Body of pancreas (tissue), 4 donors: ENCODE data around the gene PREB. TPM values are rescaled to one million over a fixed set of nuclear protein-coding genes. Genes with fewer than 3 reads are reported as not detected.
A peak's percentile ranks its signal among the peaks of the same experiment; 100 is the strongest.

ENCODE experiments used
- ATAC-seq: fragments of 150-250 bp; one replicate; pipeline ENCODE4 v1.9.1; 2016
- DNase-seq, 4 donors: peaks; one replicate each; pipeline ENCODE4 v3.0.0-alpha.2; 2019
- H3K27ac ChIP-seq, 4 donors: fragments of 200-600 bp; sonication (generic); 1 replicate in 3 of 4; 2 replicates in 1 of 4; pipeline versions ENCODE4 v1.5.1 to v1.6.1; 2016 to 2019; ENCODE audit warnings: mild to moderate bottlenecking in 1 of 4, mixed read lengths in 1 of 4, moderate library complexity in 1 of 4
- H3K27me3 ChIP-seq, 2 donors: fragments of 200-600 bp; sonication (generic); one replicate each; pipeline ENCODE4 v1.6.0; 2016; ENCODE audit warnings: mild to moderate bottlenecking in 1 of 2
- H3K36me3 ChIP-seq, 2 donors: fragments of 200-600 bp; sonication (generic); replicated peaks in 1 of 2; 2 replicates each; pipeline ENCODE4 v1.5.1; 2016; ENCODE audit warnings: low read depth in 2 of 2; ENCODE audit not compliant: insufficient read depth in 1 of 2
- H3K4me1 ChIP-seq: fragments of 200-600 bp; sonication (generic); one replicate; pipeline ENCODE4 v1.6.0; 2016
- H3K4me3 ChIP-seq, 2 donors: fragments of 200-600 bp; sonication (generic); 1 replicate in 1 of 2; 2 replicates in 1 of 2; pipeline ENCODE4 v1.5.1; 2016 to 2019
- H3K9me3 ChIP-seq, 3 donors: fragments of 200-600 bp; sonication (generic); 1 replicate in 2 of 3; 2 replicates in 1 of 3; pipeline ENCODE4 v1.5.1; 2016
- POLR2A ChIP-seq, 3 donors: fragments of 450-650 bp; IDR thresholded peaks; one replicate each; pipeline ENCODE4 v1.6.1; 2016; ENCODE audit warnings: antibody characterized with exemption in 3 of 3, mild to moderate bottlenecking in 2 of 3
- WGBS, 2 donors: methylation state at CpG; one replicate each; pipeline ENCODE4 v1.1.5; 2017; 5-methylcytosine and 5-hydroxymethylcytosine counted together
- intact Hi-C: fragments of 100-400 bp; cut with DNase I; formaldehyde crosslinking; loops from one replicate; pipeline ENCODE4 v1.15.1; 2023
- total RNA-seq, 2 donors: library from RNA; depleted of rRNA; stranded (reverse); fragments of >200 nt; gene quantifications; one replicate each; pipeline ENCODE4 v1.1.0, GENCODE V29; 2016
- TF ChIP-seq, protein P1 (sequence below), 7 experiments: fragments of 450-650 bp in 4 of 7; fragments of 200-600 bp in 3 of 7; sonication (generic) in 3 of 7; IDR thresholded peaks; one replicate each; pipeline ENCODE4 v1.5.1; 2016 to 2019; ENCODE audit warnings: antibody characterized with exemption in 7 of 7

Gene PREB
- total RNA-seq, 2 donors from 2014 or later = 56.3 to 103 TPM

DNA sequence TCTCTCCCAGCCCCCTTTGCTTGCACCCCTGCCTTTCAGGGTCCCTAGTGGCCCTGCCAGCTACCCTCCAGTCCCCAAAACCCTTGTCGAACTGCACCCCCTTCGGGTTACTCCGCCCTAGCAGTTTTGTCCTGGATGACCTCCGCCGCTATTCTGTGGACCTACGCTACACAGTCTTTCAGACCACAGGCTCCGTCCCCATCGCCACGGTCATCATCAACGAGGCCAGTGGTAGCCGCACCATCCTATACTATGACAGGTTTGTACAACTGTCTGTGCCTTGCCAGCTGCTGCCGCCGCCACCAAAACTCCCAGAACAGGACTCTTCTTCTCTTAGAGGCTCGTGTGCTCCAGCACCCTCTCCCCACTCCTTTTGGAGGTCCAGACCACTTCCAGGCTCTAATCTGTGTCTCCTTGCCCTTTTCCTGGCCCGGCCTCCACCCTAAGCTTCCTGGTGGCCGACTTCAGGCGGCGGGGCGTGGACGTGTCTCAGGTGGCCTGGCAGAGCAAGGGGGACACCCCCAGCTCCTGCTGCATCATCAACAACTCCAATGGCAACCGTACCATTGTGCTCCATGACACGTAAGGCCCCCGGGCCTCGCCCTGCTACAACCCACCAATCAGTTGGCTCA, 40.0 kb downstream of the PREB start:
- Histone ChIP-seq H3K27me3 (no peaks in the 10 kb centered on the region), H3K4me1 (peaks cover 24% of the 10 kb centered on the region), H3K4me3 (no peak overlapping the region), H3K36me3 (no peaks in the 10 kb centered on the region), H3K9me3 (no peaks in the 10 kb centered on the region), H3K27ac (no peak overlapping the region)
- ATAC-seq (no peak), DNase-seq (no peak)
- WGBS, 2 donors = 91 to 93% methylated on average over 20 to 24 of the region's 24 CpGs
- intact Hi-C loops = loop anchor here (10.0 kb wide), 1 partner anchor 210 kb away; the partner anchor contains the start of gene UCN
- TF ChIP-seq POLR2A (IDR thresholded peaks at IDR 0.05) = no peak
- TF ChIP-seq, protein P1, sequence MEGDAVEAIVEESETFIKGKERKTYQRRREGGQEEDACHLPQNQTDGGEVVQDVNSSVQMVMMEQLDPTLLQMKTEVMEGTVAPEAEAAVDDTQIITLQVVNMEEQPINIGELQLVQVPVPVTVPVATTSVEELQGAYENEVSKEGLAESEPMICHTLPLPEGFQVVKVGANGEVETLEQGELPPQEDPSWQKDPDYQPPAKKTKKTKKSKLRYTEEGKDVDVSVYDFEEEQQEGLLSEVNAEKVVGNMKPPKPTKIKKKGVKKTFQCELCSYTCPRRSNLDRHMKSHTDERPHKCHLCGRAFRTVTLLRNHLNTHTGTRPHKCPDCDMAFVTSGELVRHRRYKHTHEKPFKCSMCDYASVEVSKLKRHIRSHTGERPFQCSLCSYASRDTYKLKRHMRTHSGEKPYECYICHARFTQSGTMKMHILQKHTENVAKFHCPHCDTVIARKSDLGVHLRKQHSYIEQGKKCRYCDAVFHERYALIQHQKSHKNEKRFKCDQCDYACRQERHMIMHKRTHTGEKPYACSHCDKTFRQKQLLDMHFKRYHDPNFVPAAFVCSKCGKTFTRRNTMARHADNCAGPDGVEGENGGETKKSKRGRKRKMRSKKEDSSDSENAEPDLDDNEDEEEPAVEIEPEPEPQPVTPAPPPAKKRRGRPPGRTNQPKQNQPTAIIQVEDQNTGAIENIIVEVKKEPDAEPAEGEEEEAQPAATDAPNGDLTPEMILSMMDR (IDR thresholded peaks at IDR 0.05) = no peak

DNA sequence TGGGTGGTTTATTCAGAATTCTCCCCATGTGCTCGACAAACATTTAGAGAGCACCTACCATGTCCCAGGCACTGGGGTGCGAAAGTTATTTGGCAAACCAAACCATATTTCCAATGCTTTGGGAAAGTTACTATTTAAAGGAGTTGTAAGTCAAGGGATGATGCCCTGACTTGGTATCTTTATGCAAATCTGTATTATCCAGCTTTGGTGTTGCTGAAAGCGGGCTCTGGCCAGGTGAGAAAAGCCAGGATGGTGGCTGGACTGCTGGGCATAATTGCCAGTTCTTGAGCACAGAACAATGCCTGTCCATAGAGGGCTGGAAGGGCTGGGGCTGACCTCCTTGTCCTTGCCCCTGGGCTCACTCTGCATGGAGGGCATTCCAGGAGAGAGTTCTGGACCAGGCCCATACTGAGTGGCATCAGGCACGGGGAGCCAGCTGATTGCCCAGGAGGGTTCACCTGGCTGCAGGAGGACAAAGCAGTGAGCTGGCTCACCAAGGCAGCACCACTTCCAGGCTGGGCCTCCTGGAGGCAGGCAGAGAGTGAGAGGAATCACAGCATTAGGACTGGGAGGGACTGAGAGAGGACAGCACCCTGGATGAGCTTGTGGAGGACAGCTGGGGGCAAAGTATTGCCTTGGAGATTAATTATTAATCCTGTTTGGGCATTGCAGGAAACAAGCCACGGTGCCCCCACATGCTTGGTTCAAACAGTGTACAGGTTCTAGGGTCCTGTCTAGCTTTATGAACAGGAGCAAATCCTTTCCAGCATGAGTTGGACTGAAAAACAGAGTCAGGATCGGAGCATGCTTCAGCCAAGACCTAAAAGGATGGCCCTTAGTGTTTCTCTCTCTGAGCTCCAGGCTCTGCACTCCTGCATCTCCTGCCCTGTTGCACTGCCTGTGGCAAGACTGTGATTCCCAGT, 40.7 kb downstream of the PREB start:
- no peaks in the 10 kb centered on the region for H3K27me3 ChIP-seq
- H3K4me1 ChIP-seq = peaks cover 24% of the 10 kb centered on the region
- WGBS, 2 donors = 79 to 95% methylated on average over 4 to 6 of the region's 6 CpGs
- no peak overlapping the region for H3K27ac ChIP-seq
- ATAC-seq (no peak), DNase-seq (no peak)
- TF ChIP-seq POLR2A (IDR thresholded peaks at IDR 0.05) = no peak
- TF ChIP-seq, protein P1 (IDR thresholded peaks at IDR 0.05) = no peak
- H3K4me3 ChIP-seq = no peak overlapping the region
- intact Hi-C loops = loop anchor here (10.0 kb wide), 1 partner anchor 211 kb away; the partner anchor contains the start of gene UCN
- H3K9me3 ChIP-seq = no peaks in the 10 kb centered on the region
- H3K36me3 ChIP-seq = no peaks in the 10 kb centered on the region

DNA sequence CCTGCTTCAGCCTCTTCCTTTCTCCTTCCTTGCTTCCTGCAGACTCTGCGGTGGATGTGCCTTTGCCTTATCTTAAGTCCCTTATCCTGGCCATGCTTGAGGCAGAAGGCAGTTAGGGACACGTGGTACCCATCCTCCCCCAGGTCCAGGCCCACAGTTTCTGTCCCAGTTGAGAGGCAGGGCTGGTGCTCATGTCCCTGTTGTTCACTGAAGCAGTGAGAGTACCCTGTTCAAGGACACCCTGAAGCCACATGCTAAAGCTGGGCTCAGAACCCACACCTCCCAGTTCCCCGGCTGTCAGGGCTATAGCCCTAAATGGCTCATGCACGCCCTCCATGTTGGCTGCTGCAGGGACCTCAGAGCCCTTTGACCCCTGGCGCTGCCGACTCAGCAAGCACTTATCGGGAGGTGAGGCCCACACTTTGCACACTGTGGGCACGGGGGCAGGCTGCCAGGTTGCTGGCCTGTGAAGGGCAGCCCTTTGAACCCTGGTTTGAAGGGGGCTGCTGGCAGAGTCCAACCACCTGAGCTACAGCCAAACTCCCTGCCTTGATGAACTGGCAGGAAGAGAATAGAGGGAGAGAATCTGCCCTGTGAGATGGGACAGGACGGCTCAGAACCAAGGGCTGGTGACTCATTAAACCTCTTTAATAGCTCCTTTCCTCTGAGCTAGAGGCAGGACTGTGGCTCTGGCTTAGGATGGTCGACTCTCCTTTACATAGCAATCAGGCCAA, 41.6 kb downstream of the PREB start:
- no peaks in the 10 kb centered on the region for H3K36me3 ChIP-seq
- H3K9me3 ChIP-seq = no peaks in the 10 kb centered on the region
- H3K4me1 ChIP-seq = peaks cover 24% of the 10 kb centered on the region
- no peak overlapping the region for H3K4me3 ChIP-seq
- 53 to 54% methylated on average over 5 to 10 of the region's 10 CpGs for WGBS, 2 donors
- no peaks in the 10 kb centered on the region for H3K27me3 ChIP-seq
- DNase-seq = peak in 1 of 4 donors; percentile 33
- ATAC-seq = no peak
- intact Hi-C loops = loop anchor here (10.0 kb wide), 1 partner anchor 212 kb away; the partner anchor contains the start of gene UCN
- H3K27ac ChIP-seq = no peak overlapping the region
- TF ChIP-seq, protein P1 (IDR thresholded peaks at IDR 0.05) = no peak
- no peak for TF ChIP-seq POLR2A (IDR thresholded peaks at IDR 0.05)

DNA sequence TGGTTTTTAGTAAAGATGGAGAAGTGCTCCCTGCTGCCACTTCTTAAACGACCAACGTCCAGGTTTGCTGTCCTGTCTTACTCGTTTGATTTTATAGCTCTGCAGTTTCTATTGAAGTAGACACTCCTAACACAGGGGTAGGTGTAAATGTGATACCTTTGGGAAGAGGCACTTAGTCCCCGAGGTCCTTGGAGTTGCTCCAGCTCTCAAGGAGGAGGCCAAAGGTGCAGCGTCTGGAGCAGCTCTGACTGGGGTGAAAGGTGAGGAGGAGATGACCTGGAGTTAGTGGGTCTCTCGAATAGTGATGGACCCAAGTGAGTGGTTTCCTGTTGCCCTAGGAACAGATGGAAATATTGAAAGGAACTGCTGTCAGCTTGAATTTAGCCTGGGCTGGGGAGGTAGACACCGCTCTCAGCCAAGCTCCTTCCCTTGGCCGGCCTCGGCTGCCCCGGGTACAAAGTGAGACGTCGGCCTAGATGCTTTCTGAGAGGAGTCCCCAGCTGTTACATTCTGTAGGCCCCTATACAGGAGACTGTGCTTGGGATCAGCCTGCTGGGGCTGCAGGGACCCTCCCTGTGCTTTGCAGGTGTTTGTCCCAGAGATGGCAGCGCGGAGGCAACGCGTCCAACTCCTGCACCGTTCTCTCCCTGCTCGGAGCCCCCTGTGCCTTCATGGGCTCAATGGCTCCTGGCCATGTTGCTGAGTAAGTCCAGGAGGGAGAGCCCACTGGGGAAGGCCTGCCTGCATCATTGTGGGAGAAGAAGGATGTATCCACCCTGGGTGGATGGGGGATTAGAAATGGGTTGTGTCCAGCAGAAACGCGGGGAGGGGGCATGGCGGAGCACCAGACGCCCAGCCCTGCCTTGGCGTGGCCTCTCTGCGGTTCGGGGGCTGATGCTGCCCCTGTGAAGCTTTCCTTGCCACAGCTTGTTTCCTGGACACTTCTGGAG, 42.4 kb downstream of the PREB start:
- no peak overlapping the region for H3K4me3 ChIP-seq
- H3K36me3 ChIP-seq = no peaks in the 10 kb centered on the region
- no peaks in the 10 kb centered on the region for H3K27me3 ChIP-seq
- no peaks in the 10 kb centered on the region for H3K9me3 ChIP-seq
- no peak overlapping the region for H3K27ac ChIP-seq
- WGBS, 2 donors = 78 to 84% methylated on average over 24 to 25 of the region's 25 CpGs
- intact Hi-C loops = loop anchor here (10.0 kb wide), 1 partner anchor 213 kb away; the partner anchor contains the start of gene UCN
- DNase-seq = no peak
- TF ChIP-seq POLR2A (IDR thresholded peaks at IDR 0.05) = no peak
- TF ChIP-seq, protein P1 (IDR thresholded peaks at IDR 0.05) = no peak
- H3K4me1 ChIP-seq = peaks cover 31% of the 10 kb centered on the region
- no peak for ATAC-seq
